Measurements from ENCODE around the gene HPGDS.
"Not testable (repeated sequence)": the region's sequence is repeated elsewhere in the genome, so short reads cannot be mapped to it uniquely, and the experiment has no call there.

Gene HPGDS

GRCh38 chr4:94342694-94343093 is at the start of gene HPGDS:
Gene HPGDS, minus strand, starts transcription at chr4:94342836. Its CDS starts 8,207 bp downstream, at chr4:94334629.
- peaks cover 12% of the 10 kb centered on the region for H3K4me1 Mint-ChIP-seq
- no peaks in the 10 kb centered on the region for H3K36me3 Mint-ChIP-seq
- no peaks in the 10 kb centered on the region for H3K9me3 Mint-ChIP-seq
- no peak within 1 kb of the TSS for H3K4me3 Mint-ChIP-seq
- H3K27ac Mint-ChIP-seq, result no peak within 1 kb of the TSS
- no peaks in the 10 kb centered on the region for H3K27me3 Mint-ChIP-seq
- ATAC-seq, result no peak

- Mint-ChIP-seq H3K4me1 (no peaks in the 10 kb centered on the region), H3K4me3 (no peak overlapping the region), H3K27me3 (no peaks in the 10 kb centered on the region), H3K9me3 (no peaks in the 10 kb centered on the region), H3K27ac (no peak overlapping the region), H3K36me3 (no peaks in the 10 kb centered on the region)
- ATAC-seq, result no peak
Measured at GRCh38 chr4:94390804-94391410, 48.3 kb upstream of the HPGDS start.

GRCh38 chr4:94389595-94390267 is 47.1 kb upstream of the HPGDS start:
- H3K27me3 Mint-ChIP-seq, result no peaks in the 10 kb centered on the region
- no peak for ATAC-seq
- no peak overlapping the region for H3K4me3 Mint-ChIP-seq
- no peak overlapping the region for H3K27ac Mint-ChIP-seq
- H3K36me3 Mint-ChIP-seq, result no peaks in the 10 kb centered on the region
- H3K4me1 Mint-ChIP-seq, result no peaks in the 10 kb centered on the region
- H3K9me3 Mint-ChIP-seq, result no peaks in the 10 kb centered on the region

GRCh38 chr4:94387965-94388364 is 45.3 kb upstream of the HPGDS start:
- not testable (repeated sequence) for H3K4me1 Mint-ChIP-seq, H3K27me3 Mint-ChIP-seq, H3K27ac Mint-ChIP-seq, ATAC-seq, H3K4me3 Mint-ChIP-seq, H3K9me3 Mint-ChIP-seq, H3K36me3 Mint-ChIP-seq

- not testable (repeated sequence) for H3K4me3 Mint-ChIP-seq, H3K27ac Mint-ChIP-seq, H3K4me1 Mint-ChIP-seq, H3K36me3 Mint-ChIP-seq, ATAC-seq, H3K9me3 Mint-ChIP-seq, H3K27me3 Mint-ChIP-seq
Measured at GRCh38 chr4:94385452-94385851, 42.8 kb upstream of the HPGDS start.

GRCh38 chr4:94382891-94383290 is 40.3 kb upstream of the HPGDS start:
- H3K36me3 Mint-ChIP-seq, H3K4me3 Mint-ChIP-seq, H3K27ac Mint-ChIP-seq, ATAC-seq, H3K9me3 Mint-ChIP-seq, H3K27me3 Mint-ChIP-seq, H3K4me1 Mint-ChIP-seq: not testable (repeated sequence)

GRCh38 chr4:94378047-94378446 is 35.4 kb upstream of the HPGDS start:
- ATAC-seq, result no peak
- Mint-ChIP-seq H3K4me3 (no peak overlapping the region), H3K9me3 (no peaks in the 10 kb centered on the region), H3K27ac (no peak overlapping the region), H3K4me1 (no peaks in the 10 kb centered on the region), H3K36me3 (no peaks in the 10 kb centered on the region), H3K27me3 (peaks cover 14% of the 10 kb centered on the region)

GRCh38 chr4:94377294-94377693 is 34.7 kb upstream of the HPGDS start:
- no peak overlapping the region for H3K27ac Mint-ChIP-seq
- no peak overlapping the region for H3K4me3 Mint-ChIP-seq
- H3K36me3 Mint-ChIP-seq, result no peaks in the 10 kb centered on the region
- ATAC-seq, result no peak
- H3K9me3 Mint-ChIP-seq, result no peaks in the 10 kb centered on the region
- no peaks in the 10 kb centered on the region for H3K4me1 Mint-ChIP-seq
- H3K27me3 Mint-ChIP-seq, result peaks cover 14% of the 10 kb centered on the region

- H3K4me1 Mint-ChIP-seq, result no peaks in the 10 kb centered on the region
- no peak overlapping the region for H3K4me3 Mint-ChIP-seq
- no peak overlapping the region for H3K27ac Mint-ChIP-seq
- no peak for ATAC-seq
- H3K27me3 Mint-ChIP-seq, result peaks cover 14% of the 10 kb centered on the region
- no peaks in the 10 kb centered on the region for H3K36me3 Mint-ChIP-seq
- no peaks in the 10 kb centered on the region for H3K9me3 Mint-ChIP-seq
Measured at GRCh38 chr4:94375364-94375763, 32.7 kb upstream of the HPGDS start.

GRCh38 chr4:94373752-94374151 is 31.1 kb upstream of the HPGDS start:
- no peak for ATAC-seq
- no peaks in the 10 kb centered on the region for H3K4me1 Mint-ChIP-seq
- H3K9me3 Mint-ChIP-seq, result no peaks in the 10 kb centered on the region
- H3K4me3 Mint-ChIP-seq, result no peak overlapping the region
- H3K27ac Mint-ChIP-seq, result no peak overlapping the region
- H3K36me3 Mint-ChIP-seq, result no peaks in the 10 kb centered on the region
- peaks cover 14% of the 10 kb centered on the region for H3K27me3 Mint-ChIP-seq

- H3K27ac Mint-ChIP-seq, result no peak overlapping the region
- ATAC-seq, result no peak
- H3K4me1 Mint-ChIP-seq, result no peaks in the 10 kb centered on the region
- no peaks in the 10 kb centered on the region for H3K9me3 Mint-ChIP-seq
- no peak overlapping the region for H3K4me3 Mint-ChIP-seq
- H3K36me3 Mint-ChIP-seq, result no peaks in the 10 kb centered on the region
- H3K27me3 Mint-ChIP-seq, result peaks cover 14% of the 10 kb centered on the region
Measured at GRCh38 chr4:94372991-94373390, 30.4 kb upstream of the HPGDS start.

GRCh38 chr4:94372228-94372978 is 29.8 kb upstream of the HPGDS start:
- Mint-ChIP-seq H3K36me3 (no peaks in the 10 kb centered on the region), H3K9me3 (no peaks in the 10 kb centered on the region), H3K4me1 (no peaks in the 10 kb centered on the region), H3K27me3 (peaks cover 14% of the 10 kb centered on the region), H3K4me3 (no peak overlapping the region), H3K27ac (no peak overlapping the region)
- ATAC-seq, result no peak

GRCh38 chr4:94371290-94371689 is 28.7 kb upstream of the HPGDS start:
- Mint-ChIP-seq H3K27me3 (peaks cover 14% of the 10 kb centered on the region), H3K4me3 (no peak overlapping the region), H3K9me3 (peaks cover 6% of the 10 kb centered on the region), H3K27ac (no peak overlapping the region), H3K4me1 (no peaks in the 10 kb centered on the region), H3K36me3 (no peaks in the 10 kb centered on the region)
- ATAC-seq, result no peak

- H3K4me3 Mint-ChIP-seq, result no peak overlapping the region
Measured at GRCh38 chr4:94370533-94371254, 28.1 kb upstream of the HPGDS start.

GRCh38 chr4:94369046-94369445 is 26.4 kb upstream of the HPGDS start:
- H3K9me3 Mint-ChIP-seq, result peaks cover 6% of the 10 kb centered on the region
- H3K27ac Mint-ChIP-seq, result no peak overlapping the region
- H3K4me1 Mint-ChIP-seq, result no peaks in the 10 kb centered on the region
- H3K4me3 Mint-ChIP-seq, result no peak overlapping the region
- H3K27me3 Mint-ChIP-seq, result no peaks in the 10 kb centered on the region
- no peak for ATAC-seq
- H3K36me3 Mint-ChIP-seq, result no peaks in the 10 kb centered on the region

More at GRCh38 chr4:94370533-94371254, 28.1 kb upstream of the HPGDS start:
- no peak for ATAC-seq
- H3K27me3 Mint-ChIP-seq, result peaks cover 14% of the 10 kb centered on the region
- no peaks in the 10 kb centered on the region for H3K4me1 Mint-ChIP-seq
- H3K27ac Mint-ChIP-seq, result no peak overlapping the region
- H3K9me3 Mint-ChIP-seq, result peaks cover 6% of the 10 kb centered on the region
- H3K36me3 Mint-ChIP-seq, result no peaks in the 10 kb centered on the region

Data from stimulated activated memory B cell treated with anti-CD40 and anti-IgM and Interleukin-4, amounts not matched to agents 10 μg/mL and 1 μg/mL and 100 μg/mL, for 72 hours (primary cell).